SK-N-SH treated with all-trans-retinoic acid at 6 μM for 48 hours (cell line): Measurements from ENCODE around the gene DUSP14.

ENCODE experiments used
- BACH2 ChIP-seq: fragments of 250-450 bp; sonication (Bioruptor Pico); IDR thresholded peaks from 2 replicates; pipeline ENCODE4 v1.9.0; 2021; ENCODE audit warnings: mild to moderate bottlenecking, borderline replicate concordance
- CSDC2 ChIP-seq: fragments of 250-450 bp; sonication (Bioruptor Pico); IDR thresholded peaks from 2 replicates; pipeline ENCODE4 v1.5.0; 2020; ENCODE audit warnings: mild to moderate bottlenecking, moderate library complexity
- TOX ChIP-seq: fragments of 250-450 bp; sonication (Bioruptor Pico); IDR thresholded peaks from 2 replicates; pipeline ENCODE4 v1.8.0; 2021; ENCODE audit warnings: mild to moderate bottlenecking, moderate library complexity, borderline replicate concordance
- ZFP30 ChIP-seq: fragments of 450-650 bp; formaldehyde crosslinking; IDR thresholded peaks from 2 replicates; pipeline ENCODE4 v1.5.0; 2022; ENCODE audit warnings: mild to moderate bottlenecking, moderate library complexity
- TF ChIP-seq, protein P1 (sequence below): fragments of 250-450 bp; sonication (Bioruptor Pico); IDR thresholded peaks from 2 replicates; pipeline ENCODE4 v1.8.0; 2020; ENCODE audit warnings: mild to moderate bottlenecking, moderate library complexity, borderline replicate concordance

DNA sequence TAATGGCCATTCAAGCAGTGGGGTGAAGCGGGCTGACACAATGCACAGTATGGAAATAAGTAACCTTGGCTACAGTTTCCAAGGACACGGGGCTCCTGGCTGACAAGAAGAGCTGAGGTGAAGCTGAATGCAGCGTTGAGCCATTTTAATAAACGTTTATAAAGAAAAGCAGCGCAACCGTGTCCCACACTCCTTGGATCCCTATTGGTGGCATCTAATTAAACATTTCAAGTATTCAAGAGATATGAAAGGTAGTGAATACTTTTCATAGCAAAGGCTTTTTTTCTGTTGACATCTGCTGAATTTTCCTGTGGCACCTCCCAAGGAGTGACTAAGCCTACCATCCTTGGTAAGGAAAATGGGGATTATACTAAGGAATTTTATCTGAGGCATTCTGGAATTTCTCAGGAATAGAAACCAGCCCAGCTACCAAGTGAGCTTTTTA, 26.5 kb downstream of the DUSP14 start:
- TF ChIP-seq TOX (CRISPR knock-in tag), result no peak
- TF ChIP-seq ZFP30, result no peak
- TF ChIP-seq, protein P1, sequence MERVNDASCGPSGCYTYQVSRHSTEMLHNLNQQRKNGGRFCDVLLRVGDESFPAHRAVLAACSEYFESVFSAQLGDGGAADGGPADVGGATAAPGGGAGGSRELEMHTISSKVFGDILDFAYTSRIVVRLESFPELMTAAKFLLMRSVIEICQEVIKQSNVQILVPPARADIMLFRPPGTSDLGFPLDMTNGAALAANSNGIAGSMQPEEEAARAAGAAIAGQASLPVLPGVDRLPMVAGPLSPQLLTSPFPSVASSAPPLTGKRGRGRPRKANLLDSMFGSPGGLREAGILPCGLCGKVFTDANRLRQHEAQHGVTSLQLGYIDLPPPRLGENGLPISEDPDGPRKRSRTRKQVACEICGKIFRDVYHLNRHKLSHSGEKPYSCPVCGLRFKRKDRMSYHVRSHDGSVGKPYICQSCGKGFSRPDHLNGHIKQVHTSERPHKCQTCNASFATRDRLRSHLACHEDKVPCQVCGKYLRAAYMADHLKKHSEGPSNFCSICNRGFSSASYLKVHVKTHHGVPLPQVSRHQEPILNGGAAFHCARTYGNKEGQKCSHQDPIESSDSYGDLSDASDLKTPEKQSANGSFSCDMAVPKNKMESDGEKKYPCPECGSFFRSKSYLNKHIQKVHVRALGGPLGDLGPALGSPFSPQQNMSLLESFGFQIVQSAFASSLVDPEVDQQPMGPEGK (CRISPR knock-in tag), result no peak
- no peak for TF ChIP-seq CSDC2 (CRISPR knock-in tag)
- TF ChIP-seq BACH2 (CRISPR knock-in tag), result no peak
